ENCODE results near the gene POLR2J3. TPM values are rescaled to one million over a fixed set of nuclear protein-coding genes. Genes with fewer than 3 reads are reported as not detected.

Gene POLR2J3
- total RNA-seq, 120 experiments from 2014 or later, result 22.4 to 101 (median 57.5) TPM

Other genes with a start within 250 kb of the POLR2J3 start
- gene SPDYE6, start 216.1 kb downstream of the POLR2J3 start, total RNA-seq, result under 1 TPM in 3 of 120 experiments, not detected in 117; 0.39 to 0.55 (median 0.45) TPM
- 10 to 100 TPM; 18.7 to 51.2 (median 29.6) TPM for gene PRKRIP1, start 176.2 kb downstream of the POLR2J3 start, total RNA-seq
- 10 to 100 TPM; 18.2 to 90.7 (median 42.4) TPM for gene ORAI2, start 139.0 kb downstream of the POLR2J3 start, total RNA-seq
- gene ALKBH4, start 107.7 kb downstream of the POLR2J3 start, total RNA-seq, result 10 to 100 TPM; 10.9 to 25.9 (median 16.9) TPM
- 10 to 100 TPM; 14.1 to 36.1 (median 21.8) TPM for gene LRWD1, start 107.6 kb downstream of the POLR2J3 start, total RNA-seq
- gene POLR2J, start 93.7 kb downstream of the POLR2J3 start, total RNA-seq, result 10 to 100 TPM; 24.6 to 54.2 (median 35.4) TPM
- 10 to 100 TPM; 10.1 to 61.2 (median 26.8) TPM for gene RASA4B, start 54.8 kb downstream of the POLR2J3 start, total RNA-seq
- gene UPK3BL2, start 28.9 kb downstream of the POLR2J3 start, total RNA-seq, result 10 to 100 TPM in 119 of 120 experiments, 1 to 10 TPM in 1; 8.1 to 75.6 (median 28.3) TPM
- gene SPDYE2, start 21.4 kb downstream of the POLR2J3 start, total RNA-seq, result 1 to 10 TPM in 11 of 120 experiments, under 1 TPM in 52, not detected in 57; 0.28 to 1.5 (median 0.59) TPM
- 100 to 1,000 TPM in 40 of 120 experiments, 10 to 100 TPM in 80; 39.2 to 188 (median 86.8) TPM for gene RASA4, start 44.2 kb upstream of the POLR2J3 start, total RNA-seq
- gene UPK3BL1, start 70.2 kb upstream of the POLR2J3 start, total RNA-seq, result 10 to 100 TPM in 105 of 120 experiments, 1 to 10 TPM in 12, under 1 TPM in 1, not detected in 2; 0.54 to 69.1 (median 24.8) TPM
- gene SPDYE2B, start 77.7 kb upstream of the POLR2J3 start, total RNA-seq, result under 1 TPM in 1 of 120 experiments, not detected in 119; 0.43 TPM
- 10 to 100 TPM in 113 of 120 experiments, 1 to 10 TPM in 7; 5.8 to 39.8 (median 18.4) TPM for gene POLR2J2, start 99.1 kb upstream of the POLR2J3 start, total RNA-seq
- gene FAM185A, start 176.4 kb upstream of the POLR2J3 start, total RNA-seq, result 10 to 100 TPM; 12.6 to 30.5 (median 18.9) TPM

Measured in dorsolateral prefrontal cortex (tissue), 118 donors.